ENCODE data around the gene SULT1A4.
"Not testable (repeated sequence)": the region's sequence is repeated elsewhere in the genome, so short reads cannot be mapped to it uniquely, and the experiment has no call there.

Gene SULT1A4

GRCh38 chr16:29459706-29460646 lies at the start of gene SULT1A4:
TSS of gene SULT1A4 (plus strand) at chr16:29459913. CDS start at chr16:29461386, 1,473 bp downstream.
- in situ Hi-C loops (cut with MboI; ENCODE audit: low sequenced_read_pairs), result not testable (repeated sequence)

GRCh38 chr16:29423587-29423986 lies 36.1 kb upstream of the SULT1A4 start:
- in situ Hi-C loops (cut with MboI; ENCODE audit: low sequenced_read_pairs), result not testable (repeated sequence)

DNA sequence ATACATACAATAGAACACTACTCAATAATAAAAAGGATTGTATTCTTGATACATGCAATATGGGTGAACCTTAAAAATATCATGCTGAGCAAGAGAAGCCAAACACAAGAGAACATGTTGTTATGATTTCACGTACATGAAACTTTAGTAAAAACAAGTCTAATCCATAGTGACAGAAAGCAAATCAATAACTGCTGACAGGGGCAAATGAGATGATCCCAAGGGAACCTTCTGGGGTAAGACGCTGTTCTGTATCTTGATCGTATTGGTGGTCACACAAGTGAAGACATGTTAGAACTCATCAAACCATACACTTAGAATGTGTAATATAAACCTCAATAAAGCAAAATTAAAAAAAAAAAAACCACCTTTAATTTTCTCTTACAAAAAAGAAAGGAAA lies 34.3 kb upstream of the SULT1A4 start:
- in situ Hi-C loops (cut with MboI; ENCODE audit: low sequenced_read_pairs), result not testable (repeated sequence)

DNA sequence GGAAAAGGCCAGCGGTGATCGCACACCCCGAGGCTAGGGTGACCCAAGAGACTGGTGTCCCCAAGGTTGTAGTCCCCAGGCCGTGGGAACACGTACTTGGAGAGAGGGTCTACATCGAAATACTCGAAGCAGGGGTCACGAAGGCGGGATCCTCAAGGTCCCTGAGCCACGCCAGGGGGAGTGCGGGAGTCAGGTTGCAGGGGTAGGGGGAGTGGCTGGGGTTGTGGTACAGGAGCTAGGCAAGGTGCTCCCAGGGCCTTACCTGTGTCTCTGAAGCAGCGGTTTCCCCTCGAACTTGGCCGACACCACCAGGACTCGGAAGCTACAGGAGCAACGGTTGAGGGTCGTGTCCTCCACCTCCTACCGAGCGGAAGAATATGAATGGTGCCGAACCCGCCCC lies 6.0 kb upstream of the SULT1A4 start:
- in situ Hi-C loops (cut with MboI; ENCODE audit: low sequenced_read_pairs), result not testable (repeated sequence)

- in situ Hi-C loops (cut with MboI; ENCODE audit: low sequenced_read_pairs), result not testable (repeated sequence)
Observed at GRCh38 chr16:29454269-29454668, 5.4 kb upstream of the SULT1A4 start, which contains the start of the genes BOLA2 and SLX1B. TSS of gene BOLA2 (minus strand) at chr16:29454351. CDS start at chr16:29454253, 98 bp downstream. TSS of gene SLX1B (plus strand) at chr16:29454533.

- in situ Hi-C loops (cut with MboI; ENCODE audit: low sequenced_read_pairs), result not testable (repeated sequence)
Observed at GRCh38 chr16:29454828-29455227, 4.9 kb upstream of the SULT1A4 start.

DNA sequence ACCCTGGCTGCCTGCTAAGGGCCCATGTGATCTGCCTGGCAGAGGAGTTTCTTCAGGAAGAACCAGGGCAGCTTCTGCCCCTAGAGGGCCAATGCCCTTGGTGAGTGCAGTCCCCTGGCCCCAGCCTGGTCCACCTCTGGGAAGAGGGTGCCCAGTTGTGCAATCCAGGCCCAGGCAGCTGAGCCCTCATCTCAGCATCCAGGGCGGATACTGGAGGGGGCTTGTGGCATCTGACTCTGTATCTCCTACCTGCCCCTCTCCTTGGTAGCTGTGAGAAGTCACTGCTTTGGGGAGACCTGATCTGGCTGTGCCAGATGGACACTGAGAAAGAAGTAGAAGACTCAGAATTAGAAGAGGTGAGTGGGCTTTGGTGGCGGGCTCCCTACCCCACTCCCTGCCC lies 2.1 kb upstream of the SULT1A4 start:
- in situ Hi-C loops (cut with MboI; ENCODE audit: low sequenced_read_pairs), result not testable (repeated sequence)

- in situ Hi-C loops (cut with MboI; ENCODE audit: low sequenced_read_pairs), result not testable (repeated sequence)
Observed at GRCh38 chr16:29460647-29461030, 926 bp downstream of the SULT1A4 start.

- in situ Hi-C loops (cut with MboI; ENCODE audit: low sequenced_read_pairs), result not testable (repeated sequence)
Observed at GRCh38 chr16:29465985-29466824, 6.5 kb downstream of the SULT1A4 start.

- in situ Hi-C loops (cut with MboI; ENCODE audit: low sequenced_read_pairs), result not testable (repeated sequence)
Observed at GRCh38 chr16:29466904-29467303, 7.2 kb downstream of the SULT1A4 start.

GRCh38 chr16:29467654-29468366 lies 8.1 kb downstream of the SULT1A4 start:
- in situ Hi-C loops (cut with MboI; ENCODE audit: low sequenced_read_pairs), result not testable (repeated sequence)

DNA sequence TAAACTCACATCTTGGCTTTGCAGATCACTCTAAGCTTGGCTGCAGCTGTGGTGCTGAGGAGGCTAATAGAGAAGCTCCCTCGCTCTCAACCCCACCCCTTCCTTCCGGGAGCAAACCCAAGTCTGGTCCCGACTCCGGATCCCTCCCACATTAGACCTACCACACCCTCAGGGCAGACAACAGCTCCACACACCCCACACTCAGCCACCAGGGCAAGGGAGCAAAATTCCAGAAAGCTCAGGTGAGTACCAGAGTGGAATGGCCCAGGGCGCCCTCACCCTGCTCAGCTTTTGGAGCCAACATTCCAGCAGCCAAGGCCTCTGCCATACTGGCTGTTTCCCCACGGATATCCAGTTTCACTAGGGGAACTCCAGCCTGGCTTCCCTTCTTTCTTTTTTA lies 9.9 kb downstream of the SULT1A4 start:
- in situ Hi-C loops (cut with MboI; ENCODE audit: low sequenced_read_pairs), result not testable (repeated sequence)

GRCh38 chr16:29472065-29472464 lies 12.4 kb downstream of the SULT1A4 start:
- in situ Hi-C loops (cut with MboI; ENCODE audit: low sequenced_read_pairs), result not testable (repeated sequence)

- in situ Hi-C loops (cut with MboI; ENCODE audit: low sequenced_read_pairs), result not testable (repeated sequence)
Observed at GRCh38 chr16:29482276-29482675, 22.6 kb downstream of the SULT1A4 start.

DNA sequence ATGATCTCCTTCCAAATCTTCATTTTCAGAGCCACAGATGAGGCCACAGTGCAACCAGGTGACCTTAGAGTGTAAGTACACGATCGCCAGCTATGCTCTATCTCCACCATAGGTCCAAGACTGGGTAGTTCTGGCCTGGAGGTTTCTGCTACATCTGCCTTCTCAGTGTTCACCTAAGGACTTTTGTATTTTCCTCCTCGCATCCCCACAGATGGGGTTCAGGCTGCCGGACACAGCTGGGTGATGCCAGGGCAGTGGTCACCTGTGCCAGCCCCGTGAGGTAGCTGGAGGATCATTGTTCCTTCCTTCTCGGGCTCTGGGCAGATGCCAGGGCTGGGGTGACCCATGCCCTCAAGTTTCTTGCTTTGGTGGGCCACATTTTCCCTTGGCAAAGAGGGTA lies 46.6 kb downstream of the SULT1A4 start, which contains the start of gene NPIPB12:
Gene NPIPB12 (minus strand): TSS at position 101 of the 400 bp plus-strand sequence.
- in situ Hi-C loops (cut with MboI; ENCODE audit: low sequenced_read_pairs), result not testable (repeated sequence)
